RPMI8226 (cell line): ENCODE data around the gene BORCS5.

Experiments used
- DNase-seq: peaks from one replicate; pipeline ENCODE4 v3.0.0-alpha.2; 2015

BORCS5 gene

DNA sequence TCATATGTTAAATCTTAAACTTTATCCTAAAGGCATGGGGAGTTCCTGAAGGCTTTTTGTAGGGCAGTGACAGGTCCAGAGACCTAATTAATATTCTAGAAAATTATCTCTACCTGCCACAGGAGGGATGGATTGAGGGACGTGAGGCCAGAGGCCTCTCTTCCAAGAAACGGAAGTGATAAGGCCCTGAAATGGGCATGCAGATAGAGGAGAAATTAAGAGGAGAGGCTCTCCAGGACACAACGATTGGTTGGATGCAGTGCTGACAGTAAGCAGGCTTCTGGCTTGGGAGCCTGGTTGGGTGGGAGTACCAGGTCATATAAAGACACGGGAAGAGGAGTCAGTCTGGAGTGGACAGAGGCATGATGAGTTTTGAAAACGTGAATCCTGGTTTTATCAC, 3.1 kb upstream of the BORCS5 start:
- no peak for DNase-seq

- no peak for DNase-seq
These were observed 397 bp upstream of the BORCS5 start for GRCh38 chr12:12356467-12356895.

DNA sequence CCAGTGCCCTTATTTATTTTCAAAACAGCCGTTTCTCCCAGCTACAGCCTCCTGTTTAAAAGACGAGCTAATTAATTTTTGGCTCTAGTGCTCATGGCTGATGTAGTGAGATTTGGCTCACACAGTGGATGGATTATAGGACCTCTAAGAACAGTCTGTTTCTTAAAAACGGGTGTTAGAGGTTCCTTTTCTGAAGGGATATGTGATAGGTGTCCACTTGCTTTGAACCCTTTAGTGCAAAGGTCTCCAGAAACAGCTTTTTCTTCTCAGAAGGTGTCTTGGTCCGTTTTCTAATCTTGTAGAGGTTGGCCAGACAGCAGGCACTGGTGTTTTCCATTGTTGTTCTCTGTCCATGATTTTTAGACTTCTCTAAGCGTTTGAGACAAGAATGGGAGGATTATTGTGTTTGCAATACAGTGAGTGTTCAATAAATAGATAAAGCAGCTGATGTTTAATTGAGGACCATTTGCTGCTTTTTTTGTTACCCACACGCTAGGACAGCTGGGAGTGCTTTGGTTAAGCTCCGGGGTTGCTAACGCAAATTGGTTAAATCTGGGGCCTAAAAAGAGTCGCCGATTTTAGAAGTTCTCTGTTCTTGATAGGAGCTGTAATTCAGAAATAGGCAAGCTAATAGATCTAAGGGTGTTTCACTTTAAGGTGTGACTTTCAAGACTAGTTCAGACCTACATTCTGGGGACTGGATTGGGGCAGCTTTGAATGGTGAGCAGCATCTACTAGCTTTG, 1.0 kb downstream of the BORCS5 start:
- peak; percentile 29 for DNase-seq

GRCh38 chr12:12358528-12358927, 1.6 kb downstream of the BORCS5 start:
- no peak for DNase-seq

GRCh38 chr12:12364787-12365445, 8.0 kb downstream of the BORCS5 start:
- no peak for DNase-seq

GRCh38 chr12:12365446-12365802, 8.5 kb downstream of the BORCS5 start:
- DNase-seq, result no peak

GRCh38 chr12:12365931-12366431, 9.1 kb downstream of the BORCS5 start:
- DNase-seq, result no peak

DNA sequence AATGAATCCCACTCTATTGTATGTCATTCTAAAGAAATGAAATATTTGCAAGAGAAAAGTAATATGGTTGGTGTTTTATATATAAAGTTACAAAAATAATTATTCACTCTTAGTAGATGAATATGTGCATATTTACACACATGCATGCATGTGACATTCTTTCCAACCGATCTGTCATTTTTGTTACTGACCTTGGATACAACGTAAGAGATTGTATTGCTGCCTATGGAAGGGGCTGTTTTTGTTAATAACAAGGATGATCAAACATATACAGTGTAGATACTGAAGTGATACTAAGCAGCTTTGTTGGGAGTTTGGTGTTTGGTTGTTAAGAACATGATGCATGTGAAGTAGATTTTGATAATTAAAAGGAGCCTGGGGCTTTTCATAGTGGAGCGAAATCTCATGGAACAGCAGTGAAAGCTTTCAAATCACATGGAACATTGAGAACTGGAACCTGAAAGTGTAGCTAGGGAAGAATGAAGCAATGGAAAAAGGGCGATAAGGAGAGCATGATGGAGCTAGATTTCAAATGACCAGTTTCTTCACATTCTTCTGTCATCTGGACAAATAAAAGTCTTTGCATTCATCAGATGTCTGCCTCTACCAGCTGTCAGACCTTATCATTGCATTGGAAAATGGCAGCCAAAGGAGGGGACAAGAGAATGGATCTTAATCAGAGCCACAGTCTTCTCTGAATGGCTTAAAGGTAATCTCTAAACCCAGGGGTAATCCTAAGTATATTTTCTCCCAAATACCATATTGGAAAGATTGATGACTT, 10.0 kb downstream of the BORCS5 start:
- no peak for DNase-seq

DNA sequence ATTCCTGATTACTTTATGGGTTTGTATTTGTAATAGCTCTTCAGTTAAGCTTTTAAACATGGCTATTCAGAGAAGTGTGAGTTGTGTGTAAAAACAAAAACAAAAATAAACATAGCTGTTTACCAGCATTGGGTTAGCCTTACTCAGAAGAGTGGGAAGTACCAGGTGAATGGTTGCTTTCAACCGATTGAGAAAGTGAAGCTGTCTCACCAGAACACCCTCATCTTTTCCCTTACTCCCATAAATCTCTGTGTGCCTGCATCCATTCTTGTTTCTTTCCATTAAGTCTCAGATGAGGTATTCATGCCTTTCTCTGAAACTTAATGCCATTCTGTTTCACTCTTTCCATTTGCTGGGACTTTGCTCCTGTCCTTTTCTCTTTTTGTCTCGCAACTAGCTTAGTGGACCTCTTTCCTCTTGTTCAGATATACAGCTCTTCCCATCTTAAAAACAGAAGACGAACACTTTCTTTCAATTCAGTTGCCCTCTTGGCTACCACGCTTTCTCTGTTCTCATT, 10.7 kb downstream of the BORCS5 start:
- DNase-seq, result no peak

DNA sequence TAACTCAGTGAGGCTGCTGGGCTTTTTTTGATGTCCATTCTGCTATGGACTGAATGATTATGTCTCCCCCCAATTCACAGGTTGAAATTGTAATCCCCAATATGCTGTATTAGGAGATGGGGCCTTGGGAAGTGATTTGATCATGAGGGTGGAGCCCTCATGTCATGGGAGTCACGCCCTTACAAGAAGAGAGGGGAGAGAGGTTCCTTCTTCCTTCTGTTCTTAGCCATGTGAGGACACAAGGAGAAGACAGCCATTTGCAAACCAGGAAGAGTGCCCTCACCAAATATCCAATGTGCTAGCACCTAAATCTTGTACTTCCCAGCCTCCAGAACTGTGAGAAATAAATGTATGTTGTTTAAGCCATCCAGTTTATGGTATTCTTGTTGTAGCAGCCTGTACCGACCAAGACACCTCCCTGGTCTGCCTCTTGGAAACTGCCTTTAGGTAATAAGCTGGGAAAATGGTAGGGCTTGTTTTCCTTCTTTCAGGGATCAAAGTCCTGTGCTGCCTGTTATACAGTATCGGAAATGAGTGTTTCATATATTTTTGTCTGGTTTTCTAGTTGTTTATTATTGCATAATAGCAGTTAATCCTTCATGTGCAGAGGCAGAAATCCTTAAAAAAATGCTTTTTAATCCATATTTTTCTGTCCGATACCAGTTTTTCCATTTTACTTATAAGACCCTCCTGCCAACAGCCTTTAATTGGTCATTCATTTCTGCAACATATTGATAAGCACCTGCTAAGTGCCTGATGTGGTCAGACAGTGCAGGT, 16.3 kb downstream of the BORCS5 start:
- no peak for DNase-seq

DNA sequence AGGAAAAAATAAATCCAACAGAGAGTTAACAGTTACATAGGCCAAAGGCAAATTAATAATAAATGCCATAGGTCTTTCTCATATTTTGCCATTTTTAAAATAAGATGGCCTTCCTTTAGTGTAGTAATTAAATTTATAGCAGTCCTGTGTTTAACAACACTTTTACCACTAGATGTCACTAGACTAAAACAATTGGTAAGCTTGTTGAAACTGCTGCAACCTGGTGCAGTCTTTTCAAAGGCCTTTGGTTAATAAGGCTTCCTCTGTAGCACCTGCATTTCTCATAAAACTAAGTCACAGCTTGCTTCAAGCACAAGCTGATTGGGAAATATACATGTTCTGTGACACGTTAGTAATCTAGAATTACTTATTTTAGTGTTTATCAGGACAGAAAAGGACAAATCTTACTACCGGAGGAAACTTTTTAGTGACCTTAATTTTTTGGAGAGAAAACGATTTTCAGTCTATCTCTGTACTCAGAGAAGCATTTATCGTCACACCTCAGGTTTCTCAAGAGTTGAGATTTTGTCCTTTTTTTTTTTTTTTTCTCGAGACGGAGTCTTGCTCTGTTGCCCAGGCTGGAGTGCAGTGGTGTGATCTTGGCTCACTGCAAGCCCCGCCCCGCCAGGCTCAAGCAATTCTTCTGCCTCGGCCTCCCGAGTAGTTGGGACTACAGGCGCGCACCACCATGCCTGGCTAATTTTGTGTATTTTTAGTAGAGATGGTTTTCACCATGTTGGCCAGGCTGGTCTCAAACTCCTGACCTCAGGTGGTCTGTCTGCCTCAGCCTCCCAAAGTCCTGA, 20.0 kb downstream of the BORCS5 start:
- DNase-seq, result peak; percentile 66

DNA sequence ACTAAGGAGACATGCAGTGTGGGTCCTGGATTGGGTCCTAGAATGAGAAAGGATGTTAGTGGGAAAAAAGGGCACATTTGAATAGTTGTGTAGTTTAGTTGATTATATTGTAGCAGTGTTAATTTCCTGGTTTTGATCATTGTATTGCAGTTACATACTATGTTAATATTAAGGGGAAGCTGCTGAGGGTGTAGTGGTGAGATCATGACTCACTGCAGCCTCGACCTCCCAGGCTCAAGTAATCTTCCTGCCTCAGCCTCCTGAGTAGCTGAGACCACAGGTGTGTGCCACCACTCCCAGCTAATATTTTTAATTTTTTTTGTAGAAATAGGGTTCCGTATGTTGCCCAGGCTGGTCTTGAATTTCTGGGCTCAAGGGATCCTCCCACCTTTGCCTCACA, 21.7 kb downstream of the BORCS5 start:
- DNase-seq, result no peak

DNA sequence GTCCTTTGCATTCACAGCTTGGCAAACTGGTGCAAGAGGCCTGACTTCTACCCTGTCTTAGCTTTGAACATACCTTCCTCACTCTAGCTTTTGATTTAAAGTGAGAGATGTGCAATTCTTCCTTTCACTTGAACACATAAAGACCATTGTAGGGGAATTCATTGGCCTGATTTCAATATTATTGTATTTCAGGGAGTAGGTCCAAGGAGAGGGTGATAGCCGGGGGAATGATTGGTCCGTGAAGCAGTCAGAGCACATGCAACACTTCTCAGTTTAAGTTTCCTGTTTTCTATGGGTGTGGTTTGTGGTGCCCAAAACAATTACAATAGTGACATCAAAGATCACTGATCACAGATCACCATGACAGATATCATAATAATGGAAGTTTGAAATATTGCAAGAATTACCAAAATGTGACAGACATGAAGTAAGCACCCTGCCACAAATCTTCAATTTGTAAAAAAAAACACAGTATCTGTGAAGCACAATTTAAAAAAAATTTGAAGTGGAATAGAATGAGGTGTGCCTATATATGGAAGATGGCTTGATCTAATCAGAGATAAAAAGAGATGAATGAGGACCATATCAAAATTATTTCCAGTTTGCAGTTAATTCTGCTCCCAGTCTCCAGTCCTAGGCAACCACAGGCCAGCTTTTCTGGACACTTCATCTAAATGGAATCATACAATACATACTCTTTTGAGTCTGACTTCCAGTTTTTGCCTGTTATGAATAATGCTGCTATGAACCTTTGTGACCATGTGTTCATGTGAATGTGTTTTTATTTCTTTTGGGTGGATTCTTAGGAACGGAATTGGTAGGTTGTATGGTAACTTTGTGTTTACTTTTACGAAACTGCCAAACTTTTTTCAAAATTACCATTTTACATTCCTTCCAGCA, 23.2 kb downstream of the BORCS5 start:
- no peak for DNase-seq

DNA sequence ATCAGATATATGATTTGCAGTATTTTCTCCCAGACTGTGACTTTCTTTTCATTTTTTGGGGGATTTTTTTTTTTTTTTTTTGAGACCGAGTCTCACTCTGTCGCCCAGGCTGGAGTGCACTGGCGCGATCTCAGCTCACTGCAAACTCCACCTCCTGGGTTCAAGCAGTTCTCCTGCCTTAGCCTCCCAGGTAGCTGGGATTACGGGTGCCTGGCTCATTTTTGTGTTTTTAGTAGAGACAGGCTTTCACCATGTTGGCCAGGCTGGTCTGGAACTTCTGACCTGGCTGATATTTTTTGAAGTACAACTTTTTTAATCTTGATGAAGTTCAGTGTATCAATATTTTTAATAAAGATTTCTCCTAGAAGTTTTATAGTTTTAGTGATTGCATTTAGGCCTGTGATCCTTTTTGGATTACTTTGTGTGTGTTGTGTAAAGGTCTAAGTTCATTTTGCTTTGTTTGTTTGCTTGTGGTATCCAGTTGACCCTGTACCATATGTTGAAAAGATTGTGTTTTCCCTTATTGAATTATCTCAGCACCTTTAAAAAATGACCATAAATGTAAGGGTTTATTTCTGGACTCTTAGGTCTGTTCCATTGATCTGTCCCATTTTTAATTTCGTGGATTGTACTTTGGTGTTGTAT, 24.2 kb downstream of the BORCS5 start:
- DNase-seq, result no peak

DNA sequence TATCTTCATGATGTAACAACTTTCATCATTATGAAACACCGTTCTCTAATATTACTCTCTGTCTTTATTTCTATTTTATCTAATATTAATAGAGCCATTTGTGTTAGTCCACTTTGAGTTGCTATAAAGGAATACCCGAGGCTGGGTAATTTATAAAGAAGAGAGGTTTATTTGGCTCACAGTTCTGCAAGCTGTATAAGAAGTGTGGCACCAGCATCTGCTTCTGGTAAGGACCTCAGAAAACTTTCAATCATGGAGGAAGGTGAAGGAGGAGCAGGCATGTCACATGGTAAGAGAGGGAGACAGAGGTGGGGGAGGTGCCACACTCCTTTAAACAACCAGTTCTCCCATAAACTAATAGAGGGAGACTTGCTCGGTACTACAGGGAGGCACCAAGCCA, 25.1 kb downstream of the BORCS5 start:
- no peak for DNase-seq

DNA sequence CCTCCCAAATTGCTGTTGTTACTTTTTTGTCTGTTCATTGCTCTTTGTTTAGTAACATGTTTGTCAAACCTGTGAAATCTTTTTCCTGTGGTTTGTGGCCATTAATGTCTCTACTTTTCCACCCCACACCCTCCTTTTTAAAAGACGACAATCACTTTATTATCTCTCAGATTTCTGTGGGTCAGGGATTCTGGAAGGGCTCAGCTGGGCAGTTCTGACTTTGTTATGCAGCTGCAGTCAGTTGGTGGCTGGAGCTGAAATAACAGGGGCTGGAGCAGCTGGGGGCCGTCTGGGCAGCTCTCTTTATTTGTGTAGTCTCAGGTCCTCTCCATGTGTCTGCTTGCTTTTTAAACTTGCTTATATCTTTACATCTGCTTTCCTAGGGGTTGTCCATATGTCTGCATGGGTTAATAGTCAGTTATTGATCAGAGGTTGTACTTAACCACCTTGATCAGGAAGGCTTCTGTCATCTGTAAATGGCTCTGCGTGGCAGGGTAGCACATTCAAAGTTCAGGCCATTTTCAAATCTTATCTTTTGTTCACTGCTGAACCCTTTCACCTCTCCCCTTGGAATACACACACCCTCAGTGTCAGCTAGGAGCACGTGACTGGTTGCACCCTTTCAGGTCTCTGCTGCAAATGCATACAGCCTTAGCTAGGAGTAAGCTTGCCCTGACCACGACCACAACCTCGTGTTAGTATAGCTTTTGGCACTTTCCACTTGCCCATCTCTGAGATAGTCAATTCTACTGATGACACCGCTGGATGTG, 27.9 kb downstream of the BORCS5 start:
- DNase-seq, result no peak

DNA sequence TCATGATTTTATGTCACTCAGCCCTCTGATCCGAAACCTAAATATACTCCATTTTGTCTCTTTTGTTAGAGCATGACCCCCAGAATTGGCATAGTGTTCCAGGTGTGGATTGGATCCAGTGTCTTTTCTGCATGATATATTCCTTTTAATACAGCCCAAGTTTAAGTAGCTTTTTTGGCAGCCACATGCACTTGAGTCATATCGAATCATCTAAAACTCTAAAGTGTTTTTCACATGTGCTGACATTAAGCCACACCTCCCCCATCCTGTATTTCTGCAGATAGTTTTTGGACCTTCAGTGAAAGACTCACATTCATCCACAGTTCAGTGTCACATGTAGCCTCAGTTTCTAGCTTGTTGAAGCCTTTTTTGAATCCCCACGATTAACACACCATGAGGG, 30.6 kb downstream of the BORCS5 start:
- DNase-seq, result no peak

- DNase-seq, result no peak
These were observed 35.5 kb downstream of the BORCS5 start for GRCh38 chr12:12392413-12392812.

DNA sequence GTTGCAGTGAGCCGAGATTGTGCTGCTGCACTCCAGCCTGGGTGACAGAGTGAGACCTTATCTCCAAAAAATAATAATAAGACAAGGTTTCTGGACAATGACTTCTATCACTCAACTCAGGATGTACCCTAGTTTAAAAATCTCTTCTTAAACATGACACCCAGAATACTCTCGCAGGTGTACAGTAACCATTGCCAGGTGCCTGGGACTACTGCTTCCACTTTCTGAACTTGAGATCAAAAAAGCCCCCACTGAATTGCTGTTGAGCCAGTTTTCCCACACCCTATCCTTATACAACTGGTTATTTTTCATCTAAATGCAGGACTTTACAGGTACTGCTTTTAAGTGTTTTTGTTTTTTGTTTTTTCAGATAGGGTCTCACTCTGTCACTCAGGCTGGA, 36.3 kb downstream of the BORCS5 start:
- DNase-seq, result no peak
